ENCODE results near the gene PRKCQ. TPM values are rescaled to one million over a fixed set of nuclear protein-coding genes. Genes with fewer than 3 reads are reported as not detected.
A peak's percentile ranks its signal among the peaks of the same experiment; 100 is the strongest.

Gene PRKCQ
- total RNA-seq, 2 experiments from 2014 or later = 32.9 to 39.0 TPM

DNA sequence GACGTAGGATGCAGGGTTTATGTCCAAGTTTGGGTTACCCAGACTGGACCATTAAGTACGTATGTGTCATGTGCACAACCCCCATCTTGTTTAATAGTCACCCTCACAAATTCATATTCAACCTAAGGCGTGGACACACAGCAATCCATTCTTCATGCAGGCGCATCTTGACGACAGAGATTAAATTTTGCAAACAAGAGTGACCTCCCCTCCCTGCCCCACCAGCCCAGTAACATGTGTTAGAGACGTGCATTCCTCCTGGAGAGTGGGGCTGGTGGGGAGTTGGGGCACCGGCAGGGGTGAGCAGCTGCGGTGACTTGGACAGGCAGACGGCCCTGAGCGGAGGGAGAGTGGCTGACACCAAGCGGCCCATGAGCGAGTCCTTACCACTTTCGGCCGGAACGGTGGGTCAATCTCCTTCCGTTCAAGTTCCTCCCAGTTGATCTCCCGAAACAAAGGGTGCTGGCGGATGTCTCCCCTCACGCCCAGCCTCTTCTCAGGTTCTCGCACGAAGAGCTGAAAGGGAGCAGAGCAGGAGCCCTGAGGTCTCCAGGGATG lies 149.6 kb downstream of the PRKCQ start:
- ATAC-seq (no peak), DNase-seq (no peak)
- Mint-ChIP-seq H3K4me1 (peaks cover 6% of the 10 kb centered on the region), H3K4me3 (no peak overlapping the region), H3K9me3 (ENCODE audit: low read depth) (no peaks in the 10 kb centered on the region), H3K27ac (no peak overlapping the region), H3K27me3 (no peaks in the 10 kb centered on the region), H3K36me3 (ENCODE audit: low read depth) (peaks cover 40% of the 10 kb centered on the region)
- ChIA-PET POLR2A (no interaction called here), CTCF (interaction anchor here (0.7 kb wide), 1 partner anchor 267 kb away, joined by 3 read pairs; no protein-coding TSS in a partner anchor)
- intact Hi-C loops (cut with DNase I, micrococcal nuclease) = no loop called here

DNA sequence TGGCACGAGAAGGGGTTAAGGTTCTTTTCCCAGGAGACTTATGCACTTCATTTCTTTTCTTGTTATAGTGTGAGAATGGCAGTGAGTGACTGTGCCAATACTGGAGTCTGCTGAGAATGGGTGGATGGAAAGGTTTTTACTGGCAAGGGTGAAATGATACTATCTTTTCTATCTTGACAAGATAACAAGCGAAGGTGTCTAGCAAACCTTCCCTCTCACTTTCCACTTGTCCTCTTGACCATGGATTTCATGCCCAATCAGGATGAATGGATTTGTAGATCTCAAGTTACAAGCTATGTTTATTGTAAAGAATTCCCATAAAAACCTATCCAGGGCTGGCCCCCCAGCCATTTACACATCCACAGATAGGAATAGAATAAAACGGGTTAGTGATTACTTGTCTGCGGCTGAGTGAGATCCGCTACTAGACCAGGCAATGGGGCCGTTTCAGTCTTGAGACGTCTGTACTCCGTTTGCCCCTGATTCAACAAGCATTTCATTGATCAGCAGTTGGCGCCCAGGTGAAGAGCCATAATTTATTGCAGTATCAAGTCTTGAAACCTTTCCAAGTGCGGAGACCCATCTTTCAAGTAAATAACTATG lies 152.6 kb downstream of the PRKCQ start:
- Mint-ChIP-seq H3K4me1 (peaks cover 26% of the 10 kb centered on the region), H3K27ac (no peak overlapping the region), H3K4me3 (no peak overlapping the region), H3K9me3 (ENCODE audit: low read depth) (no peaks in the 10 kb centered on the region), H3K36me3 (ENCODE audit: low read depth) (peaks cover 30% of the 10 kb centered on the region), H3K27me3 (no peaks in the 10 kb centered on the region)
- ChIA-PET POLR2A (no interaction called here), CTCF (no interaction called here)
- ATAC-seq (no peak), DNase-seq (no peak)
- intact Hi-C loops (cut with DNase I, micrococcal nuclease) = no loop called here

DNA sequence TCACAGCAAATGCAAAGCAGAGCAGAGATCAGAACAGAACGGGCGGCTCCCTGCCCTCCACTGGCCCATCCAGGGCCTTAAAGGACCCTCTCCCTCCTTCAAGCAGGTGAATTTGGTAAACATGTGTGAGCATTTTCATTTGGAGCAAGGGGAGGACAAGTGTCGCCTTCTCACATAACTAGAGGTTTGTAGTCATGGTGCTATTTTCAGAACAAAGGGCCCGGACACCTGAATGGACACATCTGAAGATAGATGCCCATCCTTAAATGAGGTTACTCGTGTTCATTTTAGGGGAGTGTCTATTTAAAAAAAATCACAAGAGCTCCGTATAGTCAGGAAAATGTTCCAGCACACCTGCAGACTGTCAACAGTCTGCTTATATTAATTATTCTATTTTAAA lies 153.8 kb downstream of the PRKCQ start:
- ATAC-seq (no peak), DNase-seq (no peak)
- intact Hi-C loops (cut with DNase I, micrococcal nuclease) = no loop called here
- Mint-ChIP-seq H3K4me1 (peaks cover 28% of the 10 kb centered on the region), H3K27me3 (no peaks in the 10 kb centered on the region), H3K4me3 (no peak overlapping the region), H3K9me3 (ENCODE audit: low read depth) (no peaks in the 10 kb centered on the region), H3K36me3 (ENCODE audit: low read depth) (peaks cover 30% of the 10 kb centered on the region), H3K27ac (peak overlapping the region; percentile 49)
- ChIA-PET POLR2A (no interaction called here), CTCF (interaction anchor here (0.6 kb wide), 1 partner anchor 331 kb away, joined by 3 read pairs; no protein-coding TSS in a partner anchor)

DNA sequence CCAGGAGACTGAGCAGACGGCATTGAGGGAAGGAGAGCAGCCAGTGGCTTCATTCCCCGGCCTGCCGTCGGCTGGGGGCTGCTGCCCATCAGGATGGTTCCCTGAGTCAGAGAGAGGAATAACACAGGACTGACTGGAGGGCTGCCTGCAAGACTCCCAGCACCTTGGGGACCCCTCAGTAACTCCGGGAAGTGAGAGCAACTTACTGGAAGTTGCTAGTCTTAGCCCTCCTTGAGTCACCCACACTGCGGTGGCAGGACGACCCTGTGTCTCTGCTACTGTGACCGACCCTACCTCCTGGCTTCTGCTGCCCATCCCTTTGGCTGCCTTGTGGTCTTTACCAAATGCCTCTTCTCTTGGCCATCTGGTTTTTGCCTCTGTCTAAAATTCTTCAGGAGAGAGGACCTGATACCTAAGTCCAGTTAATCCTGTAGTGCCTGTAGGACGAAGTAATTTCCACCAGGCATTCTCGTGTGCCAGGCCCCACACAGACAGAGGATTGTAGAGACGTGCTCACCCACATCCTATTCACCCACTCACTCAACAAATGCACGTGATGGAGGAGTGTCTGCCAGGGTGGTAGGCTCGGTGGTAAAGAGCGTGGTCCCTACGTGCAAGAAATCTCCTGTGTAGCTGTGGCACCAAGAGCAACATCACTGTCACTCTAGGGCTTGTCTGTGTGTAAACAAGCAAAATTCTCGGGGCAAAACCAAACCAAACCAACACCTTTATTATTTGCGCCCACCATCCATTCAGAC lies 156.5 kb downstream of the PRKCQ start:
- Mint-ChIP-seq H3K27me3 (no peaks in the 10 kb centered on the region), H3K36me3 (ENCODE audit: low read depth) (peaks cover 17% of the 10 kb centered on the region), H3K4me3 (no peak overlapping the region), H3K9me3 (ENCODE audit: low read depth) (no peaks in the 10 kb centered on the region), H3K4me1 (peaks cover 28% of the 10 kb centered on the region), H3K27ac (peak overlapping the region; percentile 58)
- CTCF ChIA-PET = interaction anchor here (0.7 to 1.0 kb wide), 2 partner anchors 85 to 286 kb away, joined by 3 read pairs; no protein-coding TSS in a partner anchor
- DNase-seq (no peak), ATAC-seq (peak; percentile 40)
- POLR2A ChIA-PET = no interaction called here
- intact Hi-C loops (cut with DNase I, micrococcal nuclease) = loop anchor here in 1 of 2 experiments (2.0 kb wide), 1 partner anchor 155 kb away; no protein-coding TSS in a partner anchor

DNA sequence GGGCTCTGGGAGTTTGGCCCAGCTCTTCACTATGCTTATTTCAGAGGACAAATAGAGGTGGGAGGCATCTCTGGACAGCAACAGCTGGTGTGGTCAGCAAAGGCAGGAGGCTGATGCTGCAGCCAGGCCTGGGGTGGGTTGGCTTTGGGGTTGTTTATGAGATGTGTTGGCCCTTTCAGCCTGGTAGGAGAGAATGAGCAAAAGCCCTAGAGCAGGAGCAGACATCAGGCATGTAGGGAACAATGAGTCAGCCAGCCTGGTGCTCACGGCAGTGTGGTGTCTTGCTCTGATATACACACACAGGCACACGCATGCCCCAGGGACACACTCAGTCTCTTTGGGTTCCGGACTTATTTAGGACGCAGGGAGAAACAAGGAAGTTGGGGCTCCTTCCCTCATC lies 157.1 kb downstream of the PRKCQ start:
- intact Hi-C loops (cut with DNase I, micrococcal nuclease) = loop anchor here in 1 of 2 experiments (2.0 kb wide), 1 partner anchor 156 kb away; no protein-coding TSS in a partner anchor
- CTCF ChIA-PET = interaction anchor here (0.5 to 1.0 kb wide), 4 partner anchors 86 to 634 kb away, joined by 3 to 4 read pairs (median 3); no protein-coding TSS in a partner anchor
- H3K9me3 Mint-ChIP-seq (ENCODE audit: low read depth) = no peaks in the 10 kb centered on the region
- DNase-seq (peak; percentile 83), ATAC-seq (peak; percentile 98)
- no peaks in the 10 kb centered on the region for H3K27me3 Mint-ChIP-seq
- peak overlapping the region; percentile 58 for H3K27ac Mint-ChIP-seq
- H3K4me3 Mint-ChIP-seq = no peak overlapping the region
- H3K4me1 Mint-ChIP-seq = peaks cover 28% of the 10 kb centered on the region
- H3K36me3 Mint-ChIP-seq (ENCODE audit: low read depth) = peaks cover 14% of the 10 kb centered on the region
- POLR2A ChIA-PET = no interaction called here

DNA sequence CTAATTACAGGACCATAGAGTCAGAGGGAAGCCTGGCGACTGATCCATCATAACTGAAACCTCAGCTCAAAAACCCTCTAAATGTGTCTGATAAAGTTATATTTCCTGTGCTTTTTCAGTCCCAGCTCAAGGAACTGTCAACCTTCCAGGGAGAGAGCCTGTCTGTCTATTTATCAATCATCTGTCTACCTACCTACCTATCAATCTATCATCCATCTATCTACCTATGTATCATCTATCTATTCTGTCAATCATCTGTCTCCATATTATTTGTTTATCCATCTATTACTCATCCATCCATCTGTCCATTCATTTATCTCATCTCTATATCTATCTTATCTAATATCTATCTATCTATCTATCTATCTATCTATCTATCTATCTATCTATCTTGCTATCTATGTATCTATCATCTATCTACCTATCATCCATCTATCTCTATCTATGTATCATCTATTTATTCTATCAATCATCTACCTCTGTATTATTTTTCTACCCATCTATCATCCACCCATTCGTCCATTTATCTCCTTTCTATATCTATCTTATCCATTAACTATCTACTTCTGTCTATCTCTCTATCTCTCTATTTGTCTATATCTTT lies 161.4 kb downstream of the PRKCQ start:
- ATAC-seq (no peak), DNase-seq (no peak)
- Mint-ChIP-seq H3K4me1 (peaks cover 13% of the 10 kb centered on the region), H3K9me3 (ENCODE audit: low read depth) (no peaks in the 10 kb centered on the region), H3K36me3 (ENCODE audit: low read depth) (peaks cover 2% of the 10 kb centered on the region), H3K4me3 (no peak overlapping the region), H3K27ac (no peak overlapping the region), H3K27me3 (no peaks in the 10 kb centered on the region)
- intact Hi-C loops (cut with DNase I, micrococcal nuclease) = loop anchor here in 1 of 2 experiments (5.0 kb wide), 1 partner anchor 994 kb away; the partner anchor contains the start of gene SFMBT2
- ChIA-PET CTCF (interaction anchor here (0.8 to 2.3 kb wide), 7 partner anchors 9 to 1983 kb away, joined by 3 to 15 read pairs (median 4); no protein-coding TSS in a partner anchor), POLR2A (no interaction called here)

DNA sequence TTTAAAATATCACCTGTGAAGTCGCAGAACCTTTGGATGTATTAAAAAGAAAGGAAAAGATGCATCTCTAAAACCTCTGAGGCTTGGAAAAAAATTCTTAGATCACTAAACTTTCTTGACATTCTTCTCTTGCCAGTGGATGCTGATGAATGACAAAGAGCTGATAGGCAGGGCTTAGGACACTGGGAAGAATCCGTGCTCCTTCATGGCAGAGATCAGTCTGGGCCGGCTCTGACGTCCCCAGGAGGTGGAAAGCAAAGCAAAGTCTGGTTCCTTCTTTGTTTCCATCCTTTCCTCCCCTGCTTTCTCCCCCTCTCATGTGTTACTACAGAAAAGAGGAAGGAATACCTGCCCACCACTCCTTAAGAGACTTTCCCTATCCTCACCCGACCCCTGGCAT lies 161.9 kb downstream of the PRKCQ start:
- Mint-ChIP-seq H3K4me3 (no peak overlapping the region), H3K36me3 (ENCODE audit: low read depth) (peaks cover 2% of the 10 kb centered on the region), H3K27me3 (no peaks in the 10 kb centered on the region), H3K27ac (no peak overlapping the region), H3K4me1 (peaks cover 9% of the 10 kb centered on the region), H3K9me3 (ENCODE audit: low read depth) (no peaks in the 10 kb centered on the region)
- ChIA-PET POLR2A (no interaction called here), CTCF (interaction anchor here (0.8 to 2.3 kb wide), 10 partner anchors 8 to 1984 kb away, joined by 3 to 15 read pairs (median 4); no protein-coding TSS in a partner anchor)
- intact Hi-C loops (cut with DNase I, micrococcal nuclease) = loop anchor here in 1 of 2 experiments (5.0 kb wide), 1 partner anchor 994 kb away; the partner anchor contains the start of gene SFMBT2
- no peak for ATAC-seq
- no peak for DNase-seq

DNA sequence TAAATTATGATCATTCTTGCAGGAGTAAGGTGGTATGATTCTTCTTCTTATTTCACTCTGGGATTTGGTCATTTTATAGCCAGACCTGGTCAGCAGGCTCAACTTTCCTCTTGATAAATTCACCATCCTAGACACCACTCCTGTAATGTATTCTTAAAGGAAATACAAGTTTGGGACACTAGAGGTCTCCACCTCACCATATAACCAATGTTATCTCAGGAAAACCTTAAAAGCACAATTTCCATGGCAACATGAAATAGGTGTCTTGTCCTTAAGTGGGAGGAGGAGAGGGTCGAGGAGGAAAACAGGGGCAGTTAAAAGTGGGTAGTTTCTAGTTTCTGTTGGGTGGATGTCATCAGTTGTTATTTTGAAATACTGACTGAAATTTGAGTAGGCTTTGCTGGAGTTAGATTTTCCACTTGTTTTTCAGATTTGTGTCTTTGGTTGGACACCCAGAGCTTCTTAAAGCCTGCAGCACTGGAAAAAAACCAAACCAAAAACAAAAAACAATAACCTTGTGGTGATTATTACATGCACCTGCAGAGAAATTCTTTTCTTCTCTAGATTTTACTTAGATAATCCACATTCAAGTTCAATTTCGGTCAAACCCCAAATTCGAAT lies 163.1 kb downstream of the PRKCQ start:
- DNase-seq = no peak
- H3K9me3 Mint-ChIP-seq (ENCODE audit: low read depth) = no peaks in the 10 kb centered on the region
- CTCF ChIA-PET = interaction anchor here (0.8 to 3.1 kb wide), 18 partner anchors 10 to 273 kb away, joined by 3 to 15 read pairs (median 4); no protein-coding TSS in a partner anchor
- peak; percentile 73 for ATAC-seq
- no peak overlapping the region for H3K4me3 Mint-ChIP-seq
- no peaks in the 10 kb centered on the region for H3K27me3 Mint-ChIP-seq
- H3K4me1 Mint-ChIP-seq = no peaks in the 10 kb centered on the region
- intact Hi-C loops (cut with DNase I, micrococcal nuclease) = loop anchor here (1.0 to 5.0 kb wide), 4 partner anchors 163 to 995 kb away; partner anchors contain the start of genes PRKCQ (in 1 of the 2) and SFMBT2 (in 1 of the 2)
- no peak overlapping the region for H3K27ac Mint-ChIP-seq
- POLR2A ChIA-PET = no interaction called here
- no peaks in the 10 kb centered on the region for H3K36me3 Mint-ChIP-seq (ENCODE audit: low read depth)

DNA sequence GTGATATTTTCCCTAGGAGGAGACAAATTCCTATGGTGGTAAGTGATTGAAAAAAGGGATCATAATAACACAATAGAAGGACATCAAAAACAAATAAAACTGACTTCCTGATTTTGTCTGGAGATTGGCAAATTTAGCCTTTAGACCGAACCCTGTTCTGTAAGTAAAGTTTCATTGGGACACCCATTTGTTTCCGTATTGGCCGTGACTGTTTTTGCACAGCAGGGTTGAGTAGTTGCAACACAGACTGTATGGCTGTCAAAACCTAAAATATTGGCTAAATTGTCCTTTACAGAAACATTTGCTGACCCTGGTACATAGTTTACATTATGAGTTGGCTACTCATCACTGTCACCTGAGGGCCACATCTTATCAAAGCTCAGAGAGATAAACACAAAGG lies 168.6 kb downstream of the PRKCQ start:
- intact Hi-C loops (cut with DNase I, micrococcal nuclease) = no loop called here
- Mint-ChIP-seq H3K4me3 (no peak overlapping the region), H3K36me3 (ENCODE audit: low read depth) (peaks cover 3% of the 10 kb centered on the region), H3K27me3 (no peaks in the 10 kb centered on the region), H3K27ac (no peak overlapping the region), H3K9me3 (ENCODE audit: low read depth) (no peaks in the 10 kb centered on the region), H3K4me1 (peaks cover 32% of the 10 kb centered on the region)
- POLR2A ChIA-PET = interaction anchor here (0.6 kb wide), 1 partner anchor 264 kb away, joined by 5 read pairs; no protein-coding TSS in a partner anchor
- ATAC-seq (no peak), DNase-seq (no peak)
- CTCF ChIA-PET = interaction anchor here (0.7 to 4.7 kb wide), 9 partner anchors 10 to 356 kb away, joined by 3 to 21 read pairs (median 3); partner anchors contain the start of genes PFKFB3 and PRKCQ

DNA sequence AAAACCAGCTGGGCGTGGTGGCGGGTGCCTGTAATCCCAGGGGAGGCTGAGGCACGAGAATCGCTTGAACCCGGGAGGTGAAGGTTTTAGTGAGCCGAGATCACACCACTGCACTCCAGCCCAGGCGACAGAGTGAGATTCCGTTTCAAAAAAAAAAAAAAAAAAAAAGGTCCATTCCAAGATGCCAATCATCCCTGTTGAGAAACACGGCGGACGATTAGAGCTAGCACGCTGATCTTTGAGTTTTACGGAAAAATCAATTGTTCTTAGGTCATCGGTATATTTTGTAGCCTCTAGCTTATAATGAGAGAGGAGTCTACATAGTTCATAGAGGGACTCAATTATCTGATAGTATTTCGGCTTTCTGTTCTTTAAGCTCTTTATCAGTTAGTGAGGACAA lies 169.2 kb downstream of the PRKCQ start:
- DNase-seq (no peak), ATAC-seq (no peak)
- Mint-ChIP-seq H3K27me3 (no peaks in the 10 kb centered on the region), H3K27ac (no peak overlapping the region), H3K4me3 (no peak overlapping the region), H3K9me3 (ENCODE audit: low read depth) (no peaks in the 10 kb centered on the region), H3K4me1 (peaks cover 37% of the 10 kb centered on the region), H3K36me3 (ENCODE audit: low read depth) (peaks cover 3% of the 10 kb centered on the region)
- ChIA-PET CTCF (interaction anchor here (0.6 to 4.7 kb wide), 13 partner anchors 9 to 356 kb away, joined by 3 to 21 read pairs (median 3); partner anchors contain the start of genes PFKFB3 and PRKCQ), POLR2A (interaction anchor here (0.6 to 0.8 kb wide), 2 partner anchors 259 to 264 kb away, joined by 3 to 5 read pairs; no protein-coding TSS in a partner anchor)
- intact Hi-C loops (cut with DNase I, micrococcal nuclease) = no loop called here

Data from activated CD4-positive, alpha-beta T cell treated with anti-CD3 and anti-CD28 coated beads for 36 hours (primary cell).